Colonic mucosa (tissue), 4 donors: ENCODE measurements around the gene PIM3. TPM values are rescaled to one million over a fixed set of nuclear protein-coding genes. Genes with fewer than 3 reads are reported as not detected.

Experiments used
- DNase-seq: peaks from one replicate; pipeline ENCODE4 v3.0.0-alpha.2; 2020
- H3K27ac ChIP-seq: fragments of 200-600 bp; one replicate; pipeline ENCODE4 v1.8.0; 2021
- H3K27me3 ChIP-seq: fragments of 200-600 bp; one replicate; pipeline ENCODE4 v1.8.0; 2021
- H3K36me3 ChIP-seq: fragments of 200-600 bp; one replicate; pipeline ENCODE4 v1.8.0; 2021
- H3K4me1 ChIP-seq: fragments of 200-600 bp; one replicate; pipeline ENCODE4 v1.8.0; 2021; ENCODE audit warnings: mild to moderate bottlenecking
- H3K4me3 ChIP-seq: fragments of 200-600 bp; one replicate; pipeline ENCODE4 v1.8.0; 2021
- H3K9ac ChIP-seq, 2 donors: one replicate each; pipeline ENCODE4 v1.7.0; 2013; ENCODE audit warnings: control low read depth in 2 of 2, low read depth in 2 of 2, low read length in 2 of 2
- H3K9me3 ChIP-seq: fragments of 200-600 bp; one replicate; pipeline ENCODE4 v1.8.0; 2021
- intact Hi-C: fragments of 100-400 bp; cut with DNase I; formaldehyde crosslinking; loops from one replicate; pipeline ENCODE4 v1.14.1; 2022
- total RNA-seq, 2 donors: library from RNA; stranded (reverse); fragmentation: NEBNext Ultra II Directional in 1 of 2; extraction: Animal tissue kit (Norgen Biotek cat#: 25700) in 1 of 2; gene quantifications; one replicate each; pipeline ENCODE4 v1.2.1, GENCODE V29; 2021
- TF ChIP-seq, protein P1 (sequence below): fragments of 200-600 bp; IDR thresholded peaks from one replicate; pipeline ENCODE4 v1.8.0; 2022; ENCODE audit warnings: antibody characterized with exemption, mild to moderate bottlenecking
- donor health status: healthy.
- donor health status: DM: no; HTN: no; CAD: no.
- donor health status: DM: no; HTN: no; CAD: no.

The PIM3 gene
- total RNA-seq, 2 donors from 2014 or later: 65.6 to 74.4 TPM

DNA sequence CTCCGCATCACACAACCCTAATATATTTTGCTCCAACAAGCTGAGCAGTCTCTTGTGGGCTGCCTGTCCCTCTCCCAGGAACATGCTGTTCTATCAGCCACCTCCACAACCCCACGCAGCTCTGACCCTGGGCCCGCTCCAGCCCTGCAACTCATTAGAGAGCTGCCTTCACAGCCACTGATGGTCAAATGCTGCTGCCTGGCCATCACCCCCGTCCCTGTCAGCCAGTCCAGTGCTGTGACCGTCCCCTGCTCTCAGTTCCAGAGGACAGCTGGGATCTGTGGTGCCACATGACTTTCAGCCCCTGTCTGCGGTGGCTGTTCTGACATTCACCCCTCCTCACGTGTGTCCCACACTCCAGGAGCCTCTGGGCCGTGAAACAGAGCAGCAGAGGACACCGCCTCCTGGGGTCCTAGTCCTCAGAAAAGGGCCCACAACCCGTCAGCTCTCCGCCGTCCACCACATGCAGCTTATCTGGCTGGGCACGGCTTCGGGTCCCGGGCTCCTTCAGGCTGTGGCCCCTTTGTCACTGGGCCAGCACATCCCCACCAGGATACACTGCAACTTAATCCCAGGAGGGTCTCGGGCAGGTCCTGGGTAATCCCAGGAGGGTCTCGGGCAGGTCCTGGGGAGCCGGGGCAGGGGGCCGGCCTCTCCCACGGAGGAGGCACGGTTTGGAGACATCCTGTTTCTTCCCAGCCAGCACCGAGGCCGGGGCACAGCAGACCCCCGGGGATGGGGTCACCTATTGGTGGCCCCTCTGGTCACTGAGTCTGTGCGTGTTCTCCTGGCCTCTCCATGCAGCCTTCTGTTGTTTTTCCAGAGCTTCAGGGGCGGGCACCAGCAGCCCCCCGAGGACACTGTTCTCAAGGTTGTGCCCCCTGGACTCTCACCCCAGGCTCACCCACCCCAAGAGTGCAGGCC, 27.1 kb upstream of the PIM3 start:
- H3K9me3 ChIP-seq: no peaks in the 10 kb centered on the region
- no peaks in the 10 kb centered on the region for H3K36me3 ChIP-seq
- no peaks in the 10 kb centered on the region for H3K27me3 ChIP-seq
- peak overlapping the region; percentile 51 to 83 for H3K9ac ChIP-seq
- TF ChIP-seq, protein P1, sequence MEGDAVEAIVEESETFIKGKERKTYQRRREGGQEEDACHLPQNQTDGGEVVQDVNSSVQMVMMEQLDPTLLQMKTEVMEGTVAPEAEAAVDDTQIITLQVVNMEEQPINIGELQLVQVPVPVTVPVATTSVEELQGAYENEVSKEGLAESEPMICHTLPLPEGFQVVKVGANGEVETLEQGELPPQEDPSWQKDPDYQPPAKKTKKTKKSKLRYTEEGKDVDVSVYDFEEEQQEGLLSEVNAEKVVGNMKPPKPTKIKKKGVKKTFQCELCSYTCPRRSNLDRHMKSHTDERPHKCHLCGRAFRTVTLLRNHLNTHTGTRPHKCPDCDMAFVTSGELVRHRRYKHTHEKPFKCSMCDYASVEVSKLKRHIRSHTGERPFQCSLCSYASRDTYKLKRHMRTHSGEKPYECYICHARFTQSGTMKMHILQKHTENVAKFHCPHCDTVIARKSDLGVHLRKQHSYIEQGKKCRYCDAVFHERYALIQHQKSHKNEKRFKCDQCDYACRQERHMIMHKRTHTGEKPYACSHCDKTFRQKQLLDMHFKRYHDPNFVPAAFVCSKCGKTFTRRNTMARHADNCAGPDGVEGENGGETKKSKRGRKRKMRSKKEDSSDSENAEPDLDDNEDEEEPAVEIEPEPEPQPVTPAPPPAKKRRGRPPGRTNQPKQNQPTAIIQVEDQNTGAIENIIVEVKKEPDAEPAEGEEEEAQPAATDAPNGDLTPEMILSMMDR: no peak
- peak overlapping the region; percentile 86 for H3K27ac ChIP-seq
- DNase-seq: no peak
- intact Hi-C loops: no loop called here
- H3K4me3 ChIP-seq: no peak overlapping the region
- peaks cover 28% of the 10 kb centered on the region for H3K4me1 ChIP-seq

DNA sequence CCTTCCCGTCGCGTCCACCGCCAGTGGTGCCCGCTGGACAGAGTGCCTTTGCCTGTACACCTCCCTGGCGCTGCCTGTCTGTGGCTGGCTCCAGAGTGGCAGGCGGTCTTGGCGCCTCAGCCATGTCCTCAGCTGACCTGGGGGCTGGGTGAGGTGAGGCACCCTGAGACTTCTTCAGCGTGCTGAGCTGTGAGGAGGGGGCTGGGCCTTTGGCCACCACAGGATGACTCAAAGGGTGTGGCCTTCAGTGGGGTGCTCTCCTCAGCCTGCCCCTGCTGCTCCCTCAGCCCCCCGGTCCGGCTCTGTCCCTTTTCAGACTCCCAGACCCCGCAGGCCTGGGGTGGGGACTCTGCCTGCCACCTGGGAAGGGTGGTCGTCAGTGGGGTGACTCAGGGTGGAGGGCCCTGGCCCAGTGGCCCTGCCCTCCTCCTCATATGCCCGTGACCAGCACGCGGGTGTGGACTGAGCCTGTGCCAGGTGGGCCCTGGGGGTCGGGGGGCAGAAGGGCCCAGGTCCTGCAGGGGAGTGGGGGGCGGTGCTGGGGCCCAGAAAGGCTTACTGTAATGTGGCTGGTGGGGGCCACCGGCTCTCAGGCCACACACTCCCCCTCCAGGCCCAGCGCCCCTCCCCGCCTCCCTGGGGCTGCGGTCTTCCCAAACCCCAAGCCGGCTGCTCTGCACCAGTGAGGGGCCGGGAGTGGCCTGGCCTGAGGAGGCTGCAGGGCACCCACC, 26.2 kb upstream of the PIM3 start:
- peak; percentile 59 for DNase-seq
- Histone ChIP-seq H3K36me3 (no peaks in the 10 kb centered on the region), H3K9me3 (no peaks in the 10 kb centered on the region), H3K27me3 (no peaks in the 10 kb centered on the region), H3K4me3 (peak overlapping the region; percentile 39), H3K27ac (peak overlapping the region; percentile 86), H3K4me1 (peaks cover 28% of the 10 kb centered on the region), H3K9ac (peak overlapping the region; percentile 51 to 83)
- intact Hi-C loops: no loop called here
- TF ChIP-seq, protein P1: no peak

DNA sequence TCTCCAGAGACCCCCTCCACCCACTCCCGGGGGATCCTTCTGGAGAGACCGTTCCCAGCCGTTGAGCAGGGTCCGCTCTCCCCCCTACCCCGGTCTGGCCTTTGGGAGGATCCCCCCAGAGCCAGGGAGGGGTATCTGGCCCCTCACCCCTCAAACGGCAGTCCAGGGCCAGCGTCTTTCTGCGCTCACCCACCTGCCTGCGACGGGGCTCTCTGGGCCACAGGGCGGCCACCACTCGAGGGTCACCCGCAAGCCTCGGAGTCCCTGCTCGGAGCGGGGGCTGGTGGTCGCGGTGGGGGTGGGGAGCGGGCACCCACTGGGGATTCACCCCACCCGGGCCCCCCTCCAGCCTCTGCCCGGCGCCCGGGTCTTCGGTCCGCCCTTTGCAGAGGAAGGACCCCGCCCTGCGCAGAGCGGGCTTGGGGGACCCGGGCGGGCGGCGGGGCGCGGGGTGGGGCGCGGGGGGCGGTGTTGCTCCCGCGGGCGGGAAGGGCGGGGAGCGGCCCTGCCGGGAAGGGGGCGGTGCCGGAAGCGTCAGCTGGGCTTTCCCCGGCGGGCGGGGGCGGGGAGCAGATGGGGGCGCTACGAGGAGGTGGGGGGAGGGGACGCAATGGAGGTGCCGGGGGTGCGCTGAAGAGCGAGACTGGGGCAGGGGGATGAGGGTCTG, 25.5 kb upstream of the PIM3 start:
- H3K4me3 ChIP-seq: peak overlapping the region; percentile 39
- no peaks in the 10 kb centered on the region for H3K27me3 ChIP-seq
- H3K4me1 ChIP-seq: peaks cover 23% of the 10 kb centered on the region
- no peaks in the 10 kb centered on the region for H3K9me3 ChIP-seq
- TF ChIP-seq, protein P1: no peak
- H3K27ac ChIP-seq: peak overlapping the region; percentile 86
- DNase-seq: peak; percentile 90
- intact Hi-C loops: no loop called here
- no peaks in the 10 kb centered on the region for H3K36me3 ChIP-seq
- H3K9ac ChIP-seq: peak overlapping the region; percentile 51 to 83

DNA sequence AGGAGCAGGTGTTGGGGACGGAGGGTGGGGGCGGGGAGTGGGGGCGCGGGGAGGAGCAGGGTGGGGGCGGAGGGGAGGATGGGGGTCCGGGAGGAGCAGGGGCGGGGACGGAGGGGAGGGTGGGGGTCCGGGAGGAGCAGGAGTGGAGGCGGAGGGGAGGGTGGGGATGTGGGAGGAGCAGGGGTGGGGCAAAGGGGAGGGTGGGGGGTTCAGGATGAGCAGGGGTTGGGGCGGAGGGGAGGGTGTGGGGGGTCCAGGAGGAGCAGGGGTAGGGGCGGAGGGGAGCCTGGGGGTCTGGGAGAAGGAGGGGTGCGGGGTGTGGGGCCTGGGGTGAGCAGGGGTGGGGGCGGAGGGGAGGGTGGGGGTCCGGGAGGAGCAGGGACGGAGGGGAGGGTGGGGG, 25.0 kb upstream of the PIM3 start:
- DNase-seq: no peak
- Histone ChIP-seq H3K36me3 (no peaks in the 10 kb centered on the region), H3K27me3 (no peaks in the 10 kb centered on the region), H3K9ac (no peak overlapping the region), H3K9me3 (no peaks in the 10 kb centered on the region), H3K4me3 (peak overlapping the region; percentile 39), H3K4me1 (peaks cover 22% of the 10 kb centered on the region), H3K27ac (peak overlapping the region; percentile 60)
- intact Hi-C loops: no loop called here
- TF ChIP-seq, protein P1: no peak
